ENCODE results near the gene PYGB.
A peak's percentile ranks its signal among the peaks of the same experiment; 100 is the strongest.

The PYGB gene

GRCh38 chr20:25294459-25295385 lies 46.8 kb downstream of the PYGB start:
- peak overlapping the region; percentile 27 for H3K27ac ChIP-seq
- no peak for TF ChIP-seq ZFX (IDR thresholded peaks at IDR 0.05; ENCODE audit: borderline replicate concordance)
- peak; percentile 72 for TF ChIP-seq CTCF (IDR thresholded peaks at IDR 0.05)

GRCh38 chr20:25295386-25296093 lies 47.7 kb downstream of the PYGB start:
- TF ChIP-seq ZFX (IDR thresholded peaks at IDR 0.05; ENCODE audit: borderline replicate concordance), result no peak
- no peak for TF ChIP-seq CTCF (IDR thresholded peaks at IDR 0.05)
- peak overlapping the region; percentile 27; the same call in 1 of the 2 replicates for H3K27ac ChIP-seq

- H3K27ac ChIP-seq, result peak overlapping the region; percentile 27; the same call in 1 of the 2 replicates
- TF ChIP-seq CTCF (IDR thresholded peaks at IDR 0.05) (peak; percentile 54), ZFX (IDR thresholded peaks at IDR 0.05; ENCODE audit: borderline replicate concordance) (no peak)
These were observed 48.5 kb downstream of the PYGB start for GRCh38 chr20:25296094-25297093.

- TF ChIP-seq ZFX (IDR thresholded peaks at IDR 0.05; ENCODE audit: borderline replicate concordance) (no peak), CTCF (IDR thresholded peaks at IDR 0.05) (no peak)
- peak overlapping the region; percentile 27; the same call in 1 of the 2 replicates for H3K27ac ChIP-seq
These were observed 49.4 kb downstream of the PYGB start for GRCh38 chr20:25297141-25297905.

GRCh38 chr20:25299806-25300205 lies 51.9 kb downstream of the PYGB start:
- H3K27ac ChIP-seq, result peak overlapping the region; percentile 23; the same call in 1 of the 2 replicates
- TF ChIP-seq ZFX (IDR thresholded peaks at IDR 0.05; ENCODE audit: borderline replicate concordance), result no peak
- no peak for TF ChIP-seq CTCF (IDR thresholded peaks at IDR 0.05)

All from 22Rv1 (cell line).